Measurements from ENCODE around the gene SLC1A3.
"Not testable (repeated sequence)": the region's sequence is repeated elsewhere in the genome, so short reads cannot be mapped to it uniquely, and the experiment has no call there.

Gene SLC1A3

GRCh38 chr5:36575361-36575781 is 31.0 kb upstream of the SLC1A3 start:
- H3K27ac ChIP-seq (replicated peaks) = no peak overlapping the region
- H3K27me3 ChIP-seq (ENCODE audit: insufficient read depth, poor library complexity, severe bottlenecking) = no peaks in the 10 kb centered on the region
- no peak for DNase-seq (ENCODE audit: low read depth in 1 of 2, low spot score in 1 of 2)
- H3K4me3 ChIP-seq (replicated peaks; ENCODE audit: insufficient read depth, low read length) = no peak overlapping the region
- TF ChIP-seq SPI1 (IDR thresholded peaks at IDR 0.05; ENCODE audit: borderline replicate concordance, low read depth) = no peak
- no peak for TF ChIP-seq GABPA (IDR thresholded peaks at IDR 0.05; ENCODE audit: low read depth)
- TF ChIP-seq CTCF (IDR thresholded peaks at IDR 0.05; ENCODE audit: insufficient read depth, low read length) = no peak
- TF ChIP-seq POLR2AphosphoS5 (IDR thresholded peaks at IDR 0.05; ENCODE audit: low read depth) = no peak
- no peak for TF ChIP-seq REST (IDR thresholded peaks at IDR 0.05; ENCODE audit: insufficient replicate concordance, low read depth)

GRCh38 chr5:36576721-36577120 is 29.7 kb upstream of the SLC1A3 start:
- H3K27ac ChIP-seq (replicated peaks) = no peak overlapping the region
- no peak for TF ChIP-seq CTCF (IDR thresholded peaks at IDR 0.05; ENCODE audit: insufficient read depth, low read length)
- H3K27me3 ChIP-seq (ENCODE audit: insufficient read depth, poor library complexity, severe bottlenecking) = no peaks in the 10 kb centered on the region
- DNase-seq (ENCODE audit: low read depth in 1 of 2, low spot score in 1 of 2) = no peak
- no peak overlapping the region for H3K4me3 ChIP-seq (replicated peaks; ENCODE audit: insufficient read depth, low read length)

GRCh38 chr5:36579858-36580257 is 26.5 kb upstream of the SLC1A3 start:
- DNase-seq (ENCODE audit: low read depth in 1 of 2, low spot score in 1 of 2) = peak in 1 of 2 experiments; percentile 29
- H3K27me3 ChIP-seq (ENCODE audit: insufficient read depth, poor library complexity, severe bottlenecking); H3K4me3 ChIP-seq (replicated peaks; ENCODE audit: insufficient read depth, low read length); H3K27ac ChIP-seq (replicated peaks): not testable (repeated sequence)

- H3K4me3 ChIP-seq (replicated peaks; ENCODE audit: insufficient read depth, low read length) = no peak overlapping the region
- TF ChIP-seq POLR2AphosphoS5 (IDR thresholded peaks at IDR 0.05; ENCODE audit: low read depth) (no peak), SPI1 (IDR thresholded peaks at IDR 0.05; ENCODE audit: borderline replicate concordance, low read depth) (no peak), GABPA (IDR thresholded peaks at IDR 0.05; ENCODE audit: low read depth) (no peak), REST (IDR thresholded peaks at IDR 0.05; ENCODE audit: insufficient replicate concordance, low read depth) (no peak), CTCF (IDR thresholded peaks at IDR 0.05; ENCODE audit: insufficient read depth, low read length) (no peak)
- no peak for DNase-seq (ENCODE audit: low read depth in 1 of 2, low spot score in 1 of 2)
- no peak overlapping the region for H3K27ac ChIP-seq (replicated peaks)
- no peaks in the 10 kb centered on the region for H3K27me3 ChIP-seq (ENCODE audit: insufficient read depth, poor library complexity, severe bottlenecking)
Measured at GRCh38 chr5:36581070-36581469, 25.3 kb upstream of the SLC1A3 start.

Data from HL-60 (cell line).